ENCODE results near the gene ZSWIM8.
"Not testable (repeated sequence)": the region's sequence is repeated elsewhere in the genome, so short reads cannot be mapped to it uniquely, and the experiment has no call there.

Gene ZSWIM8

GRCh38 chr10:73823391-73823790, 38.0 kb downstream of the ZSWIM8 start:
- Histone ChIP-seq H3K36me3 (ENCODE audit: insufficient read depth, low read length) (peaks cover 79% of the 10 kb centered on the region), H3K27ac (ENCODE audit: low read depth, low read length) (no peak overlapping the region)

GRCh38 chr10:73824146-73824725, 38.8 kb downstream of the ZSWIM8 start:
- Histone ChIP-seq H3K4me3 (ENCODE audit: low read depth in 1 of 2, low read length in 2 of 2) (no peak overlapping the region), H3K4me1 (ENCODE audit: insufficient read depth, low read length) (no peaks in the 10 kb centered on the region), H3K27me3 (ENCODE audit: control insufficient read depth in 1 of 2, insufficient read depth in 2 of 2, low read length in 2 of 2) (no peaks in the 10 kb centered on the region), H3K27ac (ENCODE audit: low read depth, low read length) (no peak overlapping the region), H3K9ac (ENCODE audit: low read length) (no peak overlapping the region), H3K36me3 (ENCODE audit: insufficient read depth, low read length) (peaks cover 79% of the 10 kb centered on the region), H3K9me3 (ENCODE audit: low read length) (no peaks in the 10 kb centered on the region)

More at GRCh38 chr10:73823391-73823790, 38.0 kb downstream of the ZSWIM8 start:
- Histone ChIP-seq H3K9ac (ENCODE audit: low read length) (no peak overlapping the region), H3K9me3 (ENCODE audit: low read length) (no peaks in the 10 kb centered on the region), H3K4me3 (ENCODE audit: low read depth in 1 of 2, low read length in 2 of 2) (no peak overlapping the region), H3K4me1 (ENCODE audit: insufficient read depth, low read length) (no peaks in the 10 kb centered on the region), H3K27me3 (ENCODE audit: control insufficient read depth in 1 of 2, insufficient read depth in 2 of 2, low read length in 2 of 2) (no peaks in the 10 kb centered on the region)

GRCh38 chr10:73827346-73828089, 42.1 kb downstream of the ZSWIM8 start:
- H3K9me3 ChIP-seq (ENCODE audit: low read length): no peaks in the 10 kb centered on the region
- H3K27ac ChIP-seq (ENCODE audit: low read depth, low read length): no peak overlapping the region
- no peak overlapping the region for H3K4me3 ChIP-seq (ENCODE audit: low read depth in 1 of 2, low read length in 2 of 2)
- H3K9ac ChIP-seq (ENCODE audit: low read length): no peak overlapping the region
- no peaks in the 10 kb centered on the region for H3K4me1 ChIP-seq (ENCODE audit: insufficient read depth, low read length)
- peaks cover 59% of the 10 kb centered on the region for H3K36me3 ChIP-seq (ENCODE audit: insufficient read depth, low read length)
- H3K27me3 ChIP-seq (ENCODE audit: control insufficient read depth in 1 of 2, insufficient read depth in 2 of 2, low read length in 2 of 2): no peaks in the 10 kb centered on the region

GRCh38 chr10:73828161-73828560, 42.8 kb downstream of the ZSWIM8 start:
- Histone ChIP-seq H3K4me3 (ENCODE audit: low read depth in 1 of 2, low read length in 2 of 2) (no peak overlapping the region), H3K27me3 (ENCODE audit: control insufficient read depth in 1 of 2, insufficient read depth in 2 of 2, low read length in 2 of 2) (no peaks in the 10 kb centered on the region), H3K9ac (ENCODE audit: low read length) (no peak overlapping the region), H3K36me3 (ENCODE audit: insufficient read depth, low read length) (peaks cover 58% of the 10 kb centered on the region), H3K4me1 (ENCODE audit: insufficient read depth, low read length) (no peaks in the 10 kb centered on the region), H3K27ac (ENCODE audit: low read depth, low read length) (no peak overlapping the region), H3K9me3 (ENCODE audit: low read length) (no peaks in the 10 kb centered on the region)

- H3K4me1 ChIP-seq (ENCODE audit: insufficient read depth, low read length): not testable (repeated sequence)
These were observed 43.7 kb downstream of the ZSWIM8 start for GRCh38 chr10:73829090-73829489.

GRCh38 chr10:73836427-73836980, 51.1 kb downstream of the ZSWIM8 start:
- Histone ChIP-seq H3K27ac (ENCODE audit: low read depth, low read length) (no peak overlapping the region), H3K4me3 (ENCODE audit: low read depth in 1 of 2, low read length in 2 of 2) (no peak overlapping the region), H3K4me1 (ENCODE audit: insufficient read depth, low read length) (no peaks in the 10 kb centered on the region), H3K9ac (ENCODE audit: low read length) (no peak overlapping the region), H3K27me3 (ENCODE audit: control insufficient read depth in 1 of 2, insufficient read depth in 2 of 2, low read length in 2 of 2) (no peaks in the 10 kb centered on the region), H3K9me3 (ENCODE audit: low read length) (no peaks in the 10 kb centered on the region), H3K36me3 (ENCODE audit: insufficient read depth, low read length) (peaks cover 76% of the 10 kb centered on the region)

More at GRCh38 chr10:73829090-73829489, 43.7 kb downstream of the ZSWIM8 start:
- not testable (repeated sequence) for H3K27me3 ChIP-seq (ENCODE audit: control insufficient read depth in 1 of 2, insufficient read depth in 2 of 2, low read length in 2 of 2); H3K27ac ChIP-seq (ENCODE audit: low read depth, low read length); H3K4me3 ChIP-seq (ENCODE audit: low read depth in 1 of 2, low read length in 2 of 2); H3K9me3 ChIP-seq (ENCODE audit: low read length); H3K9ac ChIP-seq (ENCODE audit: low read length)
- peaks cover 51% of the 10 kb centered on the region for H3K36me3 ChIP-seq (ENCODE audit: insufficient read depth, low read length)

- H3K9me3 ChIP-seq (ENCODE audit: low read length): no peaks in the 10 kb centered on the region
- H3K9ac ChIP-seq (ENCODE audit: low read length): no peak overlapping the region
- H3K4me3 ChIP-seq (ENCODE audit: low read depth in 1 of 2, low read length in 2 of 2): no peak overlapping the region
- H3K36me3 ChIP-seq (ENCODE audit: insufficient read depth, low read length): peaks cover 82% of the 10 kb centered on the region
- no peak overlapping the region for H3K27ac ChIP-seq (ENCODE audit: low read depth, low read length)
- H3K4me1 ChIP-seq (ENCODE audit: insufficient read depth, low read length): no peaks in the 10 kb centered on the region
- H3K27me3 ChIP-seq (ENCODE audit: control insufficient read depth in 1 of 2, insufficient read depth in 2 of 2, low read length in 2 of 2): no peaks in the 10 kb centered on the region
These were observed 51.7 kb downstream of the ZSWIM8 start for GRCh38 chr10:73837072-73837471.

GRCh38 chr10:73838008-73838567, 52.7 kb downstream of the ZSWIM8 start:
- H3K36me3 ChIP-seq (ENCODE audit: insufficient read depth, low read length): peaks cover 92% of the 10 kb centered on the region
- no peak overlapping the region for H3K27ac ChIP-seq (ENCODE audit: low read depth, low read length)

GRCh38 chr10:73838827-73839226, 53.4 kb downstream of the ZSWIM8 start:
- no peaks in the 10 kb centered on the region for H3K27me3 ChIP-seq (ENCODE audit: control insufficient read depth in 1 of 2, insufficient read depth in 2 of 2, low read length in 2 of 2)
- no peaks in the 10 kb centered on the region for H3K9me3 ChIP-seq (ENCODE audit: low read length)
- no peaks in the 10 kb centered on the region for H3K4me1 ChIP-seq (ENCODE audit: insufficient read depth, low read length)
- peaks cover 99% of the 10 kb centered on the region for H3K36me3 ChIP-seq (ENCODE audit: insufficient read depth, low read length)
- H3K9ac ChIP-seq (ENCODE audit: low read length): no peak overlapping the region
- H3K27ac ChIP-seq (ENCODE audit: low read depth, low read length): no peak overlapping the region
- H3K4me3 ChIP-seq (ENCODE audit: low read depth in 1 of 2, low read length in 2 of 2): no peak overlapping the region

More at GRCh38 chr10:73838008-73838567, 52.7 kb downstream of the ZSWIM8 start:
- no peak overlapping the region for H3K4me3 ChIP-seq (ENCODE audit: low read depth in 1 of 2, low read length in 2 of 2)
- H3K4me1 ChIP-seq (ENCODE audit: insufficient read depth, low read length): no peaks in the 10 kb centered on the region
- no peak overlapping the region for H3K9ac ChIP-seq (ENCODE audit: low read length)
- no peaks in the 10 kb centered on the region for H3K9me3 ChIP-seq (ENCODE audit: low read length)
- no peaks in the 10 kb centered on the region for H3K27me3 ChIP-seq (ENCODE audit: control insufficient read depth in 1 of 2, insufficient read depth in 2 of 2, low read length in 2 of 2)

GRCh38 chr10:73839276-73839966, 54.0 kb downstream of the ZSWIM8 start:
- Histone ChIP-seq H3K4me3 (ENCODE audit: low read depth in 1 of 2, low read length in 2 of 2) (no peak overlapping the region), H3K9me3 (ENCODE audit: low read length) (no peaks in the 10 kb centered on the region), H3K4me1 (ENCODE audit: insufficient read depth, low read length) (no peaks in the 10 kb centered on the region), H3K9ac (ENCODE audit: low read length) (no peak overlapping the region), H3K36me3 (ENCODE audit: insufficient read depth, low read length) (peaks cover 94% of the 10 kb centered on the region), H3K27ac (ENCODE audit: low read depth, low read length) (no peak overlapping the region), H3K27me3 (ENCODE audit: control insufficient read depth in 1 of 2, insufficient read depth in 2 of 2, low read length in 2 of 2) (no peaks in the 10 kb centered on the region)

GRCh38 chr10:73840056-73840402, 54.6 kb downstream of the ZSWIM8 start:
- no peak overlapping the region for H3K27ac ChIP-seq (ENCODE audit: low read depth, low read length)
- H3K4me3 ChIP-seq (ENCODE audit: low read depth in 1 of 2, low read length in 2 of 2): no peak overlapping the region
- H3K9me3 ChIP-seq (ENCODE audit: low read length): no peaks in the 10 kb centered on the region
- H3K27me3 ChIP-seq (ENCODE audit: control insufficient read depth in 1 of 2, insufficient read depth in 2 of 2, low read length in 2 of 2): no peaks in the 10 kb centered on the region
- H3K36me3 ChIP-seq (ENCODE audit: insufficient read depth, low read length): peaks cover 93% of the 10 kb centered on the region
- no peak overlapping the region for H3K9ac ChIP-seq (ENCODE audit: low read length)
- H3K4me1 ChIP-seq (ENCODE audit: insufficient read depth, low read length): no peaks in the 10 kb centered on the region
